Astrocyte (in vitro differentiated cells and primary cell): ENCODE results near the gene ZNF407.

Experiments used
- EZH2 ChIP-seq: IDR thresholded peaks from 2 replicates; pipeline ENCODE4 v1.6.1; 2012; ENCODE audit warnings: mild to moderate bottlenecking, low read length, inconsistent platforms; ENCODE audit not compliant: insufficient read depth
- TF ChIP-seq, protein P1 (sequence below): IDR thresholded peaks from 2 replicates; pipeline ENCODE4 v1.5.1; 2011; ENCODE audit warnings: low read depth, mild to moderate bottlenecking, inconsistent platforms, low read length, moderate library complexity; ENCODE audit not compliant: insufficient read depth

DNA sequence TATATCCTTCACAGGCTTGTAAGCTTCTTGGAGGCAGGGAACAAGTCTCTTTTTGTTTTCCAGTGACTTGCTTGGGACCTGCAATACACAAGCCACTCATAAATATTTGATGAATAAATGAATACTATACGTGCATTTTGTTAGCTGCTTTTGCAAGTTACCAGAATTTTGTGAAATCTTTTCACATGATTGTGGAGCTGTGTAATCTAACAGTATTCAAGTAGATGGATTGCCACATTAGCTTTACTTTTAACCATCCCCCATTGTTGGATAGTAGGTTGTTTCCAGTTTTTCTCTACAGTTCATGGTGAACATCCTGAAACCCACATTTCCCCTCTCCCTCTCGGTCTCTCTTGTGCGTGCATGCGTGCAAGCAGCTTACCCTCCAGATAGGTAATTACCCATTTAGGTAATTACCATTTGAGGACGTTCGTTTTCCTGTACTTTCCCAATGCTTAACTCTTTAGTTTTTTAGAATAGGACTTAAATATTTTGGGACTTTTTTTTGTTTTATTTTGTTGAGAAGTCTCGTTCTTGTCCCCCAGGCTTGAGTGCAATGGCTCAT is 12.5 kb downstream of the ZNF407 start:
- TF ChIP-seq, protein P1, sequence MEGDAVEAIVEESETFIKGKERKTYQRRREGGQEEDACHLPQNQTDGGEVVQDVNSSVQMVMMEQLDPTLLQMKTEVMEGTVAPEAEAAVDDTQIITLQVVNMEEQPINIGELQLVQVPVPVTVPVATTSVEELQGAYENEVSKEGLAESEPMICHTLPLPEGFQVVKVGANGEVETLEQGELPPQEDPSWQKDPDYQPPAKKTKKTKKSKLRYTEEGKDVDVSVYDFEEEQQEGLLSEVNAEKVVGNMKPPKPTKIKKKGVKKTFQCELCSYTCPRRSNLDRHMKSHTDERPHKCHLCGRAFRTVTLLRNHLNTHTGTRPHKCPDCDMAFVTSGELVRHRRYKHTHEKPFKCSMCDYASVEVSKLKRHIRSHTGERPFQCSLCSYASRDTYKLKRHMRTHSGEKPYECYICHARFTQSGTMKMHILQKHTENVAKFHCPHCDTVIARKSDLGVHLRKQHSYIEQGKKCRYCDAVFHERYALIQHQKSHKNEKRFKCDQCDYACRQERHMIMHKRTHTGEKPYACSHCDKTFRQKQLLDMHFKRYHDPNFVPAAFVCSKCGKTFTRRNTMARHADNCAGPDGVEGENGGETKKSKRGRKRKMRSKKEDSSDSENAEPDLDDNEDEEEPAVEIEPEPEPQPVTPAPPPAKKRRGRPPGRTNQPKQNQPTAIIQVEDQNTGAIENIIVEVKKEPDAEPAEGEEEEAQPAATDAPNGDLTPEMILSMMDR: no peak
- no peak for TF ChIP-seq EZH2
